Upper lobe of left lung (tissue), 6 donors: Measurements from ENCODE around the gene C19orf85. TPM values are rescaled to one million over a fixed set of nuclear protein-coding genes. Genes with fewer than 3 reads are reported as not detected.

Source experiments
- ATAC-seq, 2 donors: fragments of 200-7000 bp; cut with Tn5 transposase; one replicate each; pipeline ENCODE4 v1.9.1; 2022; ENCODE audit warnings: mild to moderate bottlenecking in 2 of 2, moderate library complexity in 2 of 2; ENCODE audit not compliant: low FRiP score in 2 of 2
- DNase-seq, 2 donors: peaks; one replicate each; pipeline ENCODE4 v3.0.0-alpha.2; 2019 to 2020
- H3K27ac ChIP-seq, 4 donors: fragments of 200-600 bp; sonication (generic); one replicate each; pipeline ENCODE4 v1.5.1; 2016 to 2019
- H3K27me3 ChIP-seq, 4 donors: fragments of 200-600 bp; sonication (generic); one replicate each; pipeline ENCODE4 v1.5.1; 2017 to 2019
- H3K36me3 ChIP-seq, 4 donors: fragments of 200-600 bp; sonication (generic); one replicate each; pipeline ENCODE4 v1.5.1; 2016 to 2019
- H3K4me1 ChIP-seq, 4 donors: fragments of 200-600 bp; sonication (generic); one replicate each; pipeline ENCODE4 v1.5.1; 2018 to 2019
- H3K4me3 ChIP-seq, 4 donors: fragments of 200-600 bp; sonication (generic); one replicate each; pipeline ENCODE4 v1.5.1; 2017 to 2019; ENCODE audit warnings: mild to moderate bottlenecking in 2 of 4, moderate library complexity in 1 of 4
- H3K9me3 ChIP-seq, 4 donors: fragments of 200-600 bp; sonication (generic); one replicate each; pipeline ENCODE4 v1.5.1; 2018 to 2019
- EP300 ChIP-seq, 4 donors: sonication (generic); formaldehyde crosslinking; IDR thresholded peaks; one replicate each; pipeline ENCODE4 v1.5.1; 2017; ENCODE audit warnings: antibody characterized with exemption in 4 of 4, control low read depth in 2 of 4
- POLR2A ChIP-seq, 4 donors: fragments of 450-650 bp; IDR thresholded peaks; one replicate each; pipeline ENCODE4 v1.5.1; 2016 to 2017; ENCODE audit warnings: antibody characterized with exemption in 4 of 4, mild to moderate bottlenecking in 2 of 4
- POLR2AphosphoS5 ChIP-seq, 2 donors: sonication (generic); formaldehyde crosslinking; IDR thresholded peaks; one replicate each; pipeline ENCODE4 v1.5.1; 2017; ENCODE audit warnings: antibody characterized with exemption in 2 of 2
- WGBS, 2 donors: methylation state at CpG; one replicate each; pipeline ENCODE4 v1.1.5; 2017 to 2018; 5-methylcytosine and 5-hydroxymethylcytosine counted together
- total RNA-seq, 6 donors: library from RNA; depleted of rRNA in 4 of 6; stranded (reverse); fragments of >200 nt in 4 of 6; gene quantifications; one replicate each; pipeline versions ENCODE4 v1.1.0 to v1.2.1, GENCODE V29; 2016 to 2021
- TF ChIP-seq, protein P1 (sequence below), 6 experiments: fragments of 450-650 bp in 4 of 6; fragments of 200-600 bp in 2 of 6; sonication (generic) in 2 of 6; IDR thresholded peaks; one replicate each; pipeline ENCODE4 v1.5.1; 2016 to 2019; ENCODE audit warnings: antibody characterized with exemption in 6 of 6
- donor health status: DM: no; HTN: no; CAD: no; lungs with moderate emphysema.
- donor health status: DM: no; HTN: yes; CAD: no; lungs with severe emphysema.

Gene C19orf85
- total RNA-seq, 6 donors from 2014 or later = not detected

- Histone ChIP-seq H3K9me3 (no peaks in the 10 kb centered on the region), H3K36me3 (no peaks in the 10 kb centered on the region), H3K4me1 (peaks cover 0 to 7% (median 0%) of the 10 kb centered on the region in 4 donors), H3K27me3 (peaks cover 0 to 7% (median 0%) of the 10 kb centered on the region in 4 donors), H3K4me3 (peak overlapping the region in 3 of 4 donors; percentile 9 to 17 (median 14)), H3K27ac (peak overlapping the region in 3 of 4 donors; percentile 58 to 72 (median 69))
- TF ChIP-seq EP300 (IDR thresholded peaks at IDR 0.05) (no peak), POLR2AphosphoS5 (IDR thresholded peaks at IDR 0.05) (peak in 1 of 2 donors; percentile 9), POLR2A (IDR thresholded peaks at IDR 0.05) (no peak)
- TF ChIP-seq, protein P1, sequence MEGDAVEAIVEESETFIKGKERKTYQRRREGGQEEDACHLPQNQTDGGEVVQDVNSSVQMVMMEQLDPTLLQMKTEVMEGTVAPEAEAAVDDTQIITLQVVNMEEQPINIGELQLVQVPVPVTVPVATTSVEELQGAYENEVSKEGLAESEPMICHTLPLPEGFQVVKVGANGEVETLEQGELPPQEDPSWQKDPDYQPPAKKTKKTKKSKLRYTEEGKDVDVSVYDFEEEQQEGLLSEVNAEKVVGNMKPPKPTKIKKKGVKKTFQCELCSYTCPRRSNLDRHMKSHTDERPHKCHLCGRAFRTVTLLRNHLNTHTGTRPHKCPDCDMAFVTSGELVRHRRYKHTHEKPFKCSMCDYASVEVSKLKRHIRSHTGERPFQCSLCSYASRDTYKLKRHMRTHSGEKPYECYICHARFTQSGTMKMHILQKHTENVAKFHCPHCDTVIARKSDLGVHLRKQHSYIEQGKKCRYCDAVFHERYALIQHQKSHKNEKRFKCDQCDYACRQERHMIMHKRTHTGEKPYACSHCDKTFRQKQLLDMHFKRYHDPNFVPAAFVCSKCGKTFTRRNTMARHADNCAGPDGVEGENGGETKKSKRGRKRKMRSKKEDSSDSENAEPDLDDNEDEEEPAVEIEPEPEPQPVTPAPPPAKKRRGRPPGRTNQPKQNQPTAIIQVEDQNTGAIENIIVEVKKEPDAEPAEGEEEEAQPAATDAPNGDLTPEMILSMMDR (IDR thresholded peaks at IDR 0.05) = no peak
- ATAC-seq (peak; percentile 11 to 65), DNase-seq (peak in 1 of 2 donors; percentile 76)
- WGBS, 2 donors = 40 to 47% methylated on average over 10 to 22 of the region's 22 CpGs
Measured at GRCh38 chr19:55494172-55494761, 29.7 kb upstream of the C19orf85 start.

- peaks cover 0 to 7% (median 0%) of the 10 kb centered on the region in 4 donors for H3K4me1 ChIP-seq
- TF ChIP-seq POLR2A (IDR thresholded peaks at IDR 0.05) = no peak
- TF ChIP-seq EP300 (IDR thresholded peaks at IDR 0.05) = no peak
- no peak for TF ChIP-seq POLR2AphosphoS5 (IDR thresholded peaks at IDR 0.05)
- TF ChIP-seq, protein P1 (IDR thresholded peaks at IDR 0.05) = no peak
- peak overlapping the region in 3 of 4 donors; percentile 58 to 77 (median 72) for H3K27ac ChIP-seq
- no peak for ATAC-seq
- peak in 1 of 2 donors; percentile 84 for DNase-seq
- WGBS, 2 donors = 48 to 53% methylated on average over 4 to 18 of the region's 38 CpGs
- H3K9me3 ChIP-seq = no peaks in the 10 kb centered on the region
- H3K4me3 ChIP-seq = peak overlapping the region in 2 of 4 donors; percentile 9
- no peaks in the 10 kb centered on the region for H3K36me3 ChIP-seq
- H3K27me3 ChIP-seq = peaks cover 0 to 7% (median 0%) of the 10 kb centered on the region in 4 donors
Measured at GRCh38 chr19:55493645-55494171, 29.2 kb upstream of the C19orf85 start.

DNA sequence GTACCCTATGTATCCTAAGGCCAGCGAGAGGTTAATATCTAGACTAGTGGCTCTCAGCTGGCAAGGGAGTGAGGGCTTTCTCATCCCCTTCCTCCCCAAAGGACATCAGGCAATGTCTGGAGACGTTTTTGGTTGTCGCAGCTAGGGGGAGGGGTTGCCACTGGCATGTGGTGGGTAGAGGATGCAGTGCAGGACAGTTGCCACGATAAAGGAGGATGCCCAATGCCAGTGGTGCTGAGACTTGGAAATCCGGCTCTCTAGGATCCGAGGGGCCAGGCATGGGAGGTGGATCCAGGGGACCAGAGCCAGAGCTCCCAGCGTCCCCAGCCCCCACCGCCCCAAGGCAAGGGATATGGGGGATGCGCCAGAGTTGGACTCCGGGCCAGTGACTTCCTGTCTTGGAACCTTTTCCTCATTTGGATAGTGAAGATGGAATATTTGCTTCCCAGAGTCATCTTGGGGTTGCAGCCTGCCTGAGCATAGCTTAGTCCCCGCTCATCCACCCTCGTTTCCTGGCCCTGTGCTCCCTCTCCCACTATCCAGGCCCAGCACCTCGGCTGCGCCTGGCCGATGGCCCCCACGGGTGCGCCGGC lies 28.6 kb upstream of the C19orf85 start:
- peaks cover 0 to 7% (median 0%) of the 10 kb centered on the region in 4 donors for H3K27me3 ChIP-seq
- peak overlapping the region in 1 of 4 donors; percentile 9 for H3K4me3 ChIP-seq
- no peaks in the 10 kb centered on the region for H3K9me3 ChIP-seq
- TF ChIP-seq, protein P1 (IDR thresholded peaks at IDR 0.05) = no peak
- ATAC-seq (peak in 1 of 2 donors; percentile 33), DNase-seq (no peak)
- peak overlapping the region in 3 of 4 donors; percentile 58 to 77 (median 72) for H3K27ac ChIP-seq
- peaks cover 0 to 7% (median 2%) of the 10 kb centered on the region in 4 donors for H3K4me1 ChIP-seq
- WGBS, 2 donors = 45 to 49% methylated on average over 12 to 18 of the region's 18 CpGs
- H3K36me3 ChIP-seq = no peaks in the 10 kb centered on the region

GRCh38 chr19:55492362-55492944 lies 27.9 kb upstream of the C19orf85 start:
- 45 to 50% methylated on average over 12 of the region's 12 CpGs for WGBS, 2 donors
- DNase-seq = no peak
- Histone ChIP-seq H3K27me3 (peaks cover 0 to 7% (median 0%) of the 10 kb centered on the region in 4 donors), H3K4me1 (peaks cover 2 to 14% (median 8%) of the 10 kb centered on the region in 4 donors), H3K36me3 (no peaks in the 10 kb centered on the region), H3K4me3 (no peak overlapping the region), H3K9me3 (no peaks in the 10 kb centered on the region), H3K27ac (no peak overlapping the region)
- TF ChIP-seq POLR2A (IDR thresholded peaks at IDR 0.05) (no peak), EP300 (IDR thresholded peaks at IDR 0.05) (no peak), POLR2AphosphoS5 (IDR thresholded peaks at IDR 0.05) (no peak)
- TF ChIP-seq, protein P1 (IDR thresholded peaks at IDR 0.05) = no peak
- no peak for ATAC-seq
